Fibroblast of villous mesenchyme (primary cell): ENCODE data around the gene CCDC12. TPM values are rescaled to one million over a fixed set of nuclear protein-coding genes. Genes with fewer than 3 reads are reported as not detected.
A peak's percentile ranks its signal among the peaks of the same experiment; 100 is the strongest.

Experiments used
- DNase-seq: peaks from one replicate; pipeline ENCODE4 v3.0.0-alpha.2; 2010; ENCODE audit warnings: low read depth
- H3K4me3 ChIP-seq: 2 replicates; pipeline ENCODE4 v1.5.1; 2011; ENCODE audit warnings: low read depth, mild to moderate bottlenecking, low read length
- total RNA-seq: library from RNA; depleted of rRNA; stranded (reverse); fragments of >200 nt; gene quantifications from 2 replicates; pipeline ENCODE4 v1.2.3, GENCODE V29; 2012
- TF ChIP-seq, protein P1 (sequence below): IDR thresholded peaks from 2 replicates; pipeline ENCODE4 v1.5.1; 2012; ENCODE audit warnings: low read depth, mild to moderate bottlenecking, low read length; ENCODE audit not compliant: insufficient read depth

Gene CCDC12
- total RNA-seq, 1 donor: 18.6 TPM

GRCh38 chr3:46897829-46898320 lies 78.7 kb downstream of the CCDC12 start:
- TF ChIP-seq, protein P1, sequence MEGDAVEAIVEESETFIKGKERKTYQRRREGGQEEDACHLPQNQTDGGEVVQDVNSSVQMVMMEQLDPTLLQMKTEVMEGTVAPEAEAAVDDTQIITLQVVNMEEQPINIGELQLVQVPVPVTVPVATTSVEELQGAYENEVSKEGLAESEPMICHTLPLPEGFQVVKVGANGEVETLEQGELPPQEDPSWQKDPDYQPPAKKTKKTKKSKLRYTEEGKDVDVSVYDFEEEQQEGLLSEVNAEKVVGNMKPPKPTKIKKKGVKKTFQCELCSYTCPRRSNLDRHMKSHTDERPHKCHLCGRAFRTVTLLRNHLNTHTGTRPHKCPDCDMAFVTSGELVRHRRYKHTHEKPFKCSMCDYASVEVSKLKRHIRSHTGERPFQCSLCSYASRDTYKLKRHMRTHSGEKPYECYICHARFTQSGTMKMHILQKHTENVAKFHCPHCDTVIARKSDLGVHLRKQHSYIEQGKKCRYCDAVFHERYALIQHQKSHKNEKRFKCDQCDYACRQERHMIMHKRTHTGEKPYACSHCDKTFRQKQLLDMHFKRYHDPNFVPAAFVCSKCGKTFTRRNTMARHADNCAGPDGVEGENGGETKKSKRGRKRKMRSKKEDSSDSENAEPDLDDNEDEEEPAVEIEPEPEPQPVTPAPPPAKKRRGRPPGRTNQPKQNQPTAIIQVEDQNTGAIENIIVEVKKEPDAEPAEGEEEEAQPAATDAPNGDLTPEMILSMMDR: no peak
- DNase-seq: no peak
- no peak overlapping the region for H3K4me3 ChIP-seq

GRCh38 chr3:46897031-46897430 lies 79.5 kb downstream of the CCDC12 start:
- no peak for DNase-seq

GRCh38 chr3:46896386-46896785 lies 80.2 kb downstream of the CCDC12 start:
- no peak overlapping the region for H3K4me3 ChIP-seq
- DNase-seq: no peak
- TF ChIP-seq, protein P1: no peak

More at GRCh38 chr3:46897031-46897430, 79.5 kb downstream of the CCDC12 start:
- TF ChIP-seq, protein P1: no peak
- no peak overlapping the region for H3K4me3 ChIP-seq

GRCh38 chr3:46895761-46896160 lies 80.8 kb downstream of the CCDC12 start:
- TF ChIP-seq, protein P1: no peak
- no peak overlapping the region for H3K4me3 ChIP-seq
- no peak for DNase-seq

DNA sequence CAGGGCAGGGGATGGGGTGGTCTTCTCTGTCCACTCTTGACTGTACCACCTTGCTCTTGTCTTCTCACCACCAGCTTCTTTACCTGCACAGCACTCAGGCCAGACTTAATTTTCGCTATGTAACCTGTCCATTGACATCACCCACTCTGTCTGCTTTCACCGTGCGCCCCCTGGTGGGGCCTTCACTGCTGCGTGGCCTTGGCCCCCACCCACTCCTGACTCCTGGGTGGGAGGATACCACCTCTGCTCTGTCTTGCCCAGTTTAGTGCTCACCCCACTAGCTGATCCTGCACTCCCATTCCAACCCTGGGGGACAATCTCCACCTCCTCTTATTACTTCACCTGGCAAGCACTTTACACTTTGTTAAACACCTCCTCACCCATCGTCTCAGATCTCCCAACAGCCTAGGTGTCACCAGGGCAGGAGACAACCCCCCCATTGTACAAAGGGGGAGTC lies 81.3 kb downstream of the CCDC12 start:
- H3K4me3 ChIP-seq: no peak overlapping the region
- TF ChIP-seq, protein P1: peak; percentile 90
- DNase-seq: peak; percentile 58

GRCh38 chr3:46894256-46894655 lies 82.3 kb downstream of the CCDC12 start:
- TF ChIP-seq, protein P1: no peak
- H3K4me3 ChIP-seq: no peak overlapping the region
- no peak for DNase-seq

GRCh38 chr3:46893763-46894162 lies 82.8 kb downstream of the CCDC12 start:
- TF ChIP-seq, protein P1: no peak
- no peak overlapping the region for H3K4me3 ChIP-seq
- DNase-seq: no peak
